HPDE6-E6E7 (cell line): ENCODE measurements around the gene GSX1.
"Not testable (repeated sequence)": the region's sequence is repeated elsewhere in the genome, so short reads cannot be mapped to it uniquely, and the experiment has no call there.

Experiments used
- DNase-seq: peaks from one replicate; pipeline ENCODE4 v3.0.0; 2011; ENCODE audit warnings: missing footprints; ENCODE audit errors: extremely low spot score

GSX1 gene

GRCh38 chr13:27794368-27794691 is 2.0 kb downstream of the GSX1 start:
- no peak for DNase-seq

- no peak for DNase-seq
Observed at GRCh38 chr13:27794921-27795717, 2.8 kb downstream of the GSX1 start.

GRCh38 chr13:27795718-27796019 is 3.4 kb downstream of the GSX1 start:
- no peak for DNase-seq

- DNase-seq, result no peak
Observed at GRCh38 chr13:27796544-27797227, 4.4 kb downstream of the GSX1 start.

- DNase-seq, result no peak
Observed at GRCh38 chr13:27797228-27797624, 4.9 kb downstream of the GSX1 start.

- DNase-seq, result no peak
Observed at GRCh38 chr13:27806744-27807387, 14.6 kb downstream of the GSX1 start.

- DNase-seq, result no peak
Observed at GRCh38 chr13:27808851-27809550, 16.7 kb downstream of the GSX1 start.

- no peak for DNase-seq
Observed at GRCh38 chr13:27810009-27810408, 17.7 kb downstream of the GSX1 start.

GRCh38 chr13:27810461-27810860 is 18.2 kb downstream of the GSX1 start:
- no peak for DNase-seq

- DNase-seq, result no peak
Observed at GRCh38 chr13:27813826-27814225, 21.5 kb downstream of the GSX1 start.

GRCh38 chr13:27817832-27818231 is 25.5 kb downstream of the GSX1 start:
- not testable (repeated sequence) for DNase-seq

- DNase-seq, result no peak
Observed at GRCh38 chr13:27820524-27821482, 28.5 kb downstream of the GSX1 start.

- DNase-seq, result no peak
Observed at GRCh38 chr13:27821566-27821965, 29.3 kb downstream of the GSX1 start.

- DNase-seq, result no peak
Observed at GRCh38 chr13:27822258-27822872, 30.1 kb downstream of the GSX1 start.

GRCh38 chr13:27822873-27823311 is 30.6 kb downstream of the GSX1 start:
- DNase-seq, result no peak

- no peak for DNase-seq
Observed at GRCh38 chr13:27824121-27824520, 31.8 kb downstream of the GSX1 start.

GRCh38 chr13:27825072-27825471 is 32.8 kb downstream of the GSX1 start:
- DNase-seq, result no peak

GRCh38 chr13:27826379-27827353 is 34.4 kb downstream of the GSX1 start:
- DNase-seq, result peak; percentile 29

GRCh38 chr13:27827646-27828045 is 35.4 kb downstream of the GSX1 start:
- no peak for DNase-seq

- peak; percentile 10 for DNase-seq
Observed at GRCh38 chr13:27830010-27830409, 37.7 kb downstream of the GSX1 start.
